Nephron (organoid): ENCODE measurements around the gene SDF2.
A peak's percentile ranks its signal among the peaks of the same experiment; 100 is the strongest.

Experiments used
- H3K27ac Mint-ChIP-seq, 3 experiments: 2 replicates each; pipeline ENCODE4 v1.8.0; 2020; ENCODE audit warnings: mixed read lengths in 3 of 3, mild to moderate bottlenecking in 2 of 3, moderate library complexity in 1 of 3
- H3K27me3 Mint-ChIP-seq: 2 replicates; pipeline ENCODE4 v1.8.0; 2021; ENCODE audit warnings: low read depth, mild to moderate bottlenecking, moderate library complexity, mixed read lengths
- H3K36me3 Mint-ChIP-seq: 2 replicates; pipeline ENCODE4 v1.8.0; 2020; ENCODE audit warnings: low read depth, mixed read lengths
- H3K4me1 Mint-ChIP-seq: 2 replicates; pipeline ENCODE4 v1.8.0; 2020; ENCODE audit warnings: mixed read lengths
- H3K4me3 Mint-ChIP-seq, 3 experiments: 2 replicates each; pipeline ENCODE4 v1.8.0; 2020; ENCODE audit warnings: mild to moderate bottlenecking in 3 of 3, mixed read lengths in 3 of 3, moderate library complexity in 2 of 3
- H3K9me3 Mint-ChIP-seq: 2 replicates; pipeline ENCODE4 v1.8.0; 2020; ENCODE audit warnings: mixed read lengths
- TF ChIP-seq, protein P1 (sequence below), 3 experiments: fragments of 200-600 bp; sonication (generic); IDR thresholded peaks; one replicate each; pipeline ENCODE4 v1.5.0; 2021; ENCODE audit warnings: antibody characterized with exemption in 3 of 3; ENCODE audit not compliant: unreplicated experiment in 3 of 3

Gene SDF2

DNA sequence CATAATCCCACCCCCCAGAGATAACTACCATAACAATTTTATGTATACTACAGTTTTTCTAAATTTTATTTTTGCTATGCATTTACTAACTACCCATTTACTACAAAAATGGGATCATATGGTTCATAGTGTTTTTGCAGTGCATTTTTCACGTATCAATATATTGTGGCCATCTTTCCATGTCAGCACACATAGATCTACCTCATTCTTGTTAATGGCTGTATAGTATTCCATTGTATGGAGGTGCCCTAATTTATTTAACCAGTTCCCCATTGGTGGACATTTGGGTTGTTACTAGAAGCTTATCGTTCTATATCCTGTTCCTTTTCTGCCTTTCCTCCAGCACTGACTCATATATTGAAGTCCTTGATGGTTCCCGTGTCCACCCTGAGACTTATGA is 27.3 kb upstream of the SDF2 start:
- Mint-ChIP-seq H3K36me3 (peaks cover 79% of the 10 kb centered on the region), H3K4me1 (no peaks in the 10 kb centered on the region), H3K4me3 (no peak overlapping the region), H3K27ac (no peak overlapping the region), H3K9me3 (no peaks in the 10 kb centered on the region), H3K27me3 (no peaks in the 10 kb centered on the region)
- TF ChIP-seq, protein P1, sequence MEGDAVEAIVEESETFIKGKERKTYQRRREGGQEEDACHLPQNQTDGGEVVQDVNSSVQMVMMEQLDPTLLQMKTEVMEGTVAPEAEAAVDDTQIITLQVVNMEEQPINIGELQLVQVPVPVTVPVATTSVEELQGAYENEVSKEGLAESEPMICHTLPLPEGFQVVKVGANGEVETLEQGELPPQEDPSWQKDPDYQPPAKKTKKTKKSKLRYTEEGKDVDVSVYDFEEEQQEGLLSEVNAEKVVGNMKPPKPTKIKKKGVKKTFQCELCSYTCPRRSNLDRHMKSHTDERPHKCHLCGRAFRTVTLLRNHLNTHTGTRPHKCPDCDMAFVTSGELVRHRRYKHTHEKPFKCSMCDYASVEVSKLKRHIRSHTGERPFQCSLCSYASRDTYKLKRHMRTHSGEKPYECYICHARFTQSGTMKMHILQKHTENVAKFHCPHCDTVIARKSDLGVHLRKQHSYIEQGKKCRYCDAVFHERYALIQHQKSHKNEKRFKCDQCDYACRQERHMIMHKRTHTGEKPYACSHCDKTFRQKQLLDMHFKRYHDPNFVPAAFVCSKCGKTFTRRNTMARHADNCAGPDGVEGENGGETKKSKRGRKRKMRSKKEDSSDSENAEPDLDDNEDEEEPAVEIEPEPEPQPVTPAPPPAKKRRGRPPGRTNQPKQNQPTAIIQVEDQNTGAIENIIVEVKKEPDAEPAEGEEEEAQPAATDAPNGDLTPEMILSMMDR (IDR thresholded peaks at IDR 0.05; ENCODE audit: unreplicated experiment in 3 of 3), result no peak

DNA sequence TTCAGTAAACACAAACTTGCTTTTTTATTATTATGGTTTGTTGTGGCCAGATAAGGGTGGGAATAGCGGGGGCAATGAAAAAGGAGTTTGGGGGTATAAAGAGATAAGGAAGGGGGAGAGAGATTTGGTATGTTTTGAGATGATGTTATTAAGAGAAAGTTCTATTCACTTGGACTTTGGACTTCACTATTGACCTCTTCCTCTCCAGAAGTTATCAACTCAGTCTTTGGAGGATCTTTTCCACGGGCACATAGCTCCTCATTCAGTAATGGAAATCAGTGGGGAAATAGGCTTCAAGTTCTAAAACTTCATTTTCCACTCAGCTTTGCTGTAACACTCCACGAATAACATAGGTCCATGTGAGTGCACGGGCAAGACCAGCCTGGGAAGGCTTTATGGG is 26.8 kb upstream of the SDF2 start:
- H3K4me3 Mint-ChIP-seq, result no peak overlapping the region
- peaks cover 77% of the 10 kb centered on the region for H3K36me3 Mint-ChIP-seq
- no peaks in the 10 kb centered on the region for H3K27me3 Mint-ChIP-seq
- no peaks in the 10 kb centered on the region for H3K9me3 Mint-ChIP-seq
- TF ChIP-seq, protein P1 (IDR thresholded peaks at IDR 0.05; ENCODE audit: unreplicated experiment in 3 of 3), result no peak
- no peak overlapping the region for H3K27ac Mint-ChIP-seq
- H3K4me1 Mint-ChIP-seq, result no peaks in the 10 kb centered on the region

GRCh38 chr17:28686296-28686695 is 24.6 kb upstream of the SDF2 start:
- H3K36me3 Mint-ChIP-seq, result peaks cover 88% of the 10 kb centered on the region
- H3K9me3 Mint-ChIP-seq, result no peaks in the 10 kb centered on the region
- H3K4me1 Mint-ChIP-seq, result no peaks in the 10 kb centered on the region
- H3K27me3 Mint-ChIP-seq, result no peaks in the 10 kb centered on the region
- TF ChIP-seq, protein P1 (IDR thresholded peaks at IDR 0.05; ENCODE audit: unreplicated experiment in 3 of 3), result no peak
- H3K27ac Mint-ChIP-seq, result no peak overlapping the region
- H3K4me3 Mint-ChIP-seq, result no peak overlapping the region

DNA sequence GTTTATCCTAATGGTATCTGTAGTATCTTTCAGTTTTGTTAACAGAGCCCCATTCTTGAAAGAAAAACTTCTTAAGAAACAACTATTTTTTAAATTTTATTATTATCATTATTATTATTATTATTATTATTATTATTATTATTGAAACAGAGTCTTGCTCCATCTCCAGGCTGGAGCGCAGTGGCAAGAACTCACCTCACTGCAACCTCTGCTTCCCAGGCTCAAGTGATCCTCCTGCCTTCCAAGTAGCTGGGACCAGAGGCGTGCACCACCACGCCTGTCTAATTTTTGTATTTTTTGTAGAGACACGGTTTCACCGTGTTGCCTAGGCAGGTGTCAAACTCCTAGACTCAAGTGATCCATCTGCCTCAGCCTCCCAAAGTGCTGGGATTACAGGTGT is 23.7 kb upstream of the SDF2 start:
- TF ChIP-seq, protein P1 (IDR thresholded peaks at IDR 0.05; ENCODE audit: unreplicated experiment in 3 of 3), result no peak
- Mint-ChIP-seq H3K4me1 (no peaks in the 10 kb centered on the region), H3K27me3 (no peaks in the 10 kb centered on the region), H3K36me3 (peaks cover 85% of the 10 kb centered on the region), H3K9me3 (no peaks in the 10 kb centered on the region), H3K4me3 (no peak overlapping the region), H3K27ac (no peak overlapping the region)

DNA sequence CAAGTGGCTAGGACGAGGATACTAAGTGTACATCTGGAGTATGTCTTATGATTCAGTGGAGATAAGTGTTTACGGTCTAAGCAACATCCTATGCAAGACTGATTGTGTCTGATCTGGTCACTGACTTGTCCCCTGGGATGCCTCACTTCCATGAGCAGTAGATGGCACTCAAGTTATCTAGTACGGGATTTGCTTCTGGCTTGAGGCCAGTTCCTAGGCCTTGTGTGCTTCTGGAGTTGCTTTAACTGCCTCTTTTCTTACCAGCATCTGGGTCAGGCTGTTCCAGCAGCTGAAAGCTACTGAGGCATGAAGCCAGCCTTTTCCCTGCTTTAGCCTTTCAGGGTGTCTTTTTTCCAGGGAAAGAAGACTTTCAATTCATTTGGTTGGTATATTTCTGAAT is 23.3 kb upstream of the SDF2 start:
- no peaks in the 10 kb centered on the region for H3K4me1 Mint-ChIP-seq
- no peaks in the 10 kb centered on the region for H3K9me3 Mint-ChIP-seq
- no peak overlapping the region for H3K27ac Mint-ChIP-seq
- H3K27me3 Mint-ChIP-seq, result no peaks in the 10 kb centered on the region
- H3K36me3 Mint-ChIP-seq, result peaks cover 81% of the 10 kb centered on the region
- no peak overlapping the region for H3K4me3 Mint-ChIP-seq
- TF ChIP-seq, protein P1 (IDR thresholded peaks at IDR 0.05; ENCODE audit: unreplicated experiment in 3 of 3), result peak; percentile 14 to 30 (median 17)

DNA sequence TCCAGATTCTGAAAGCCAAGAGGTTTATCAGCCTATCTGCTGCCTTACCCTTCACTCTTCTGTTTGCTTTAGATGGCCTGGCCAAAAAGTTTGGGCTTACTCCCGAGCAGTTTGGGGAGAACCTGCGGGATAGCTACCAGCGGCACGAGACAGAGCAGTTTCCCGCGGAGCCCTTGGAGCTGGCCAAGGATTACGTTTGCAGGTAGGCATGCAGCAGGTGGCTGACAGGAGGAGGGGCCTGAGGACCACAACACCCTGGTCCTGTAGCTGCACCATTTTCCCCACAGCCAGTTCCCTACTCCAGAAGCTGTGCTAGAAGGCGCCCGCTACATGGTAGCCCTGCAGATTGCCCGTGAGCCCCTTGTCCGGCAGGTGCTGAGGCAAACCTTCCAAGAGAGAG is 20.9 kb upstream of the SDF2 start:
- no peaks in the 10 kb centered on the region for H3K27me3 Mint-ChIP-seq
- H3K9me3 Mint-ChIP-seq, result no peaks in the 10 kb centered on the region
- TF ChIP-seq, protein P1 (IDR thresholded peaks at IDR 0.05; ENCODE audit: unreplicated experiment in 3 of 3), result no peak
- H3K36me3 Mint-ChIP-seq, result peaks cover 70% of the 10 kb centered on the region
- H3K27ac Mint-ChIP-seq, result no peak overlapping the region
- no peak overlapping the region for H3K4me3 Mint-ChIP-seq
- no peaks in the 10 kb centered on the region for H3K4me1 Mint-ChIP-seq
